IPS DF 4.7 (cell line): ENCODE data around the gene SLC35G6.
A peak's percentile ranks its signal among the peaks of the same experiment; 100 is the strongest.
"Not testable (repeated sequence)": the region's sequence is repeated elsewhere in the genome, so short reads cannot be mapped to it uniquely, and the experiment has no call there.

Source experiments
- DNase-seq: peaks from one replicate; pipeline ENCODE4 v3.0.0-alpha.2; 2013; ENCODE audit warnings: low spot score; ENCODE audit errors: extremely low read depth

Gene SLC35G6

GRCh38 chr17:7481275-7481674 lies at the start of gene SLC35G6:
Gene SLC35G6 (plus strand): TSS chr17:7481446. CDS start chr17:7481517, 71 bp downstream.
- DNase-seq: not testable (repeated sequence)

- no peak for DNase-seq
These were observed 49.0 kb upstream of the SLC35G6 start for GRCh38 chr17:7432296-7432695.

DNA sequence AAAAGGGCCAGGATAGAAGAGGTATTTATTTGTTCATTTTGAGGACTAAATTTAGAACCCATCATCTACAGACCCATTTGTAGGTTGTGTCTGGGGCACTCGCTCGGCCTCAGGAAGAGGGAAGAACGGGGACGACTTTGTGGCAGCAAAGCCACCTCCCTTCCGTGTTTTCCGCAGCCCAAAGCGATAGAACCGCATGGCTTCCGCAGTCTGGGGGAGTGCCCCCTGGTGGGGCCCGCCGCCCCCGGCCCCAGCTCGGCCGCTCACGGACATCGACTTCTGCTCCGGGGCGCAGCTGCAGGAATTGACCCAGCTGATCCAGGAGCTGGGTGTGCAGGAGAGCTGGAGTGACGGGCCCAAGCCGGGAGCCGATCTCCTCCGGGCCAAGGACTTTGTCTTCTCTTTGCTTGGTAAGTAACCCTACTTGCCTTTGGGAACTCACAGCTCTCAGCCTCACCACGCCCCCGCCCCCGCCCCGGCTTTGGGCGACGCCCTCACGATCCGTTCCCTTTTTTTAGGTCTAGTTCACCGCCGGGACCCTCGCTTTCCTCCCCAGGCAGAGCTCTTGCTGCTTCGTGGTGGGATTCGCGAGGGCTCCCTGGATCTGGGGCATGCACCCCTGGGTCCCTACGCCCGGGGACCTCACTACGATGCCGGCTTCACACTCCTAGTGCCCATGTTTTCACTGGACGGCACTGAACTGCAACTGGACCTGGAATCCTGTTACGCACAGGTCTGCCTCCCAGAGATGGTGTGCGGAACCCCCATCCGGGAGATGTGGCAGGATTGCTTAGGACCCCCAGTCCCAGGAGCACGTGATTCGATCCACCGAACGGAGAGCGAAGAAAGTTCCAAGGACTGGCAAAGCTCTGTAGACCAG lies 45.3 kb upstream of the SLC35G6 start:
- DNase-seq: no peak

DNA sequence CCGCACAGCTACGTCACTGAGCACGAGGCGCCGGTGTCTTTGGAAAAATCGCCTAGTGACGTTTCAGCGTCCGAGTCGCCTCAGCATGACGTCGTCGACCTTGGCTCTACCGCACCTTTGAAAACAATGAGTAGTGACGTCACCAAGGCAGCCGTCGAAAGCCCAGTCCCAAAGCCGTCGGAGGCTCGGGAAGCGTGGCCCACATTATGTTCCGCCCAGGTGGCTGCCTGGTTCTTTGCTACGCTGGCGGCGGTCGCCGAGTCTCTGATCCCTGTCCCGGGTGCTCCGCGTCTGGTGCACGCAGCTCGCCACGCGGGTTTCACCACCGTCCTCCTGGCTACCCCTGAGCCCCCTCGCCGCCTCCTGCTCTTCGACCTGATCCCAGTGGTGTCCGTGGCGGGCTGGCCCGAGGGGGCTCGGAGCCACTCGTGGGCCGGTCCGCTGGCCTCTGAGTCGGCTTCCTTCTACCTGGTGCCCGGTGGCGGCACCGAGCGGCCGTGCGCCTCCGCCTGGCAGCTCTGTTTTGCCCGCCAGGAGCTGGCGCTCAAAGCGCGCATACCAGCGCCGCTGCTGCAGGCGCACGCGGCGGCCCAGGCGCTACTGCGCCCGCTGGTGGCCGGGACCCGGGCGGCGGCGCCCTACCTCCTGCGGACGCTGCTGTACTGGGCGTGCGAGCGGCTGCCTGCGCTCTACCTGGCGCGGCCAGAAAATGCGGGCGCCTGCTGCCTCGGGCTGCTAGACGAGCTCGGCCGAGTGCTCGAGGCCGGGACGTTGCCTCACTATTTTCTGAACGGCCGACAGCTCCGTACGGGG lies 44.5 kb upstream of the SLC35G6 start:
- peak; percentile 51 for DNase-seq

- no peak for DNase-seq
These were observed 43.8 kb upstream of the SLC35G6 start for GRCh38 chr17:7437369-7437863.

DNA sequence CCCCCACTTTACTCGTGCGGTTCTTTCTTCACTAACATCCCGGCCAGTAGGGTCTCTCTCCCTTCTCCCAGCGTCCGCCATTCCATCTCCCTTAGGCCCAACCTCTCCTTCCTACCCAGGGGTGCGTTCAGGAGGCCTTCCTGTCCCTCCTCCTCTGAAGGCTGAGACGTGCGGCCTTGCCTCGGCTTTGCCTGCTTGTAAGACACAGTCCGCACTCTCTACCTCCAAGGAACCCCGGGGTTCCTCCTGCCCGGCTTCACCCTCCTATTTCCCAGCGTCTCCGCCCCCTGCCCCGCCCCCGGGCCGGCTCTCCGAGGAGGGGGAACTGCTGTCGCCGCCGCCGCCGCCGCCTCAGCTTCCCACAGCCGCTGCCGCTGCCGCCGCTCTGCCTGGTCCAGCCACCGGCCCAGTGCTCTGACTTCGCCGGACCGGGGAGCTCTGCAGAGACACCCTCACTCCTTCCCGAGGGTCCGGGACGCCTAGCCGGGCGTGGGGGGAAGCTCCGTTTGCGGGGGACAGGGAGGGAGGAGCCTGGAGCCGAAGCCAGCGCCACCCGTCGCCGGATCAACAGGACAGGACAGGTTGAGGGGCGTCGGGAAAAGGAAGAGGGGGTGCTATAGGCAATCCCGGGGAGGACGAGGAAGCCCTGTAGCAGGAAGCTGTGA lies 43.2 kb upstream of the SLC35G6 start:
- no peak for DNase-seq

DNA sequence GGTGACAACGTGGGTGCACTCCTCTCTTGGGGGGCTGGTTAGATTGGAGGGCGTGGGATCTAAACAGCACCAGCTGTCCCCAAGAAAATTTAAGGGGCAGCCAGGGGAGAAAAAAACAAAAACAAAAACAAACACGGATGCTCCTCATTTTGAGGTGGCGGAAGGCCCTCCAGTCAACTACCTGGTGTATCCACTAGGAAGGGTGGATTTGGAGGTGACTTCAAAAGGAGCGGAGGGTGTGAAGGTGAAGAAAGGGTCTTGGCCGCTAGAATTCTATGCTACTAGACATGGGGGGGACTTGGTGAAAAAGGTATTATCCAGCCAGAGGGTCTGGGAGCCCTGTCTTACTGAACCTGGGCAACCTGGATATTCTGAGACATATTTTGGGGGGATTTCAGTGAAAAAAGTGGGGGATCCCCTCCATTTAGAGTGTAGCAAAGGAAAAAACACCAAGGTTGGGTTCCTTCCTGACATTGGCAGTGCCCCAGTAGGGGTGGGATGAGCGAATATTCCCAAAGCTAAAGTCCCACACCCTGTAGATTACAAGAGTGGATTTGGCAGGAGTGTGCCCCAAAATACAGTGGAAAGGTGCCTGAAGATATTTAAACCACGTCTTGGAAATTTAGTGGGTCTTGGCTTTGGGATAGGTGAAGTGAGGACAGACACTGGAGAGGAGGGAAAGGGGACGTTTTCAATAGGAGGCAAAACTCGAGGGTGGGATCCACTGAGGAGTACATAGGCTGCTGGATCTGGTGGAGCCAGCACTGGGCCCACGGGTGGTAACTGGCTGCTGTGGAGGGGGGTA lies 42.4 kb upstream of the SLC35G6 start:
- no peak for DNase-seq

- DNase-seq: no peak
These were observed 41.7 kb upstream of the SLC35G6 start, which contains the start of gene FGF11 for GRCh38 chr17:7439462-7440112. Gene FGF11 (plus strand): TSS chr17:7439512. CDS start chr17:7439621, 109 bp downstream.

DNA sequence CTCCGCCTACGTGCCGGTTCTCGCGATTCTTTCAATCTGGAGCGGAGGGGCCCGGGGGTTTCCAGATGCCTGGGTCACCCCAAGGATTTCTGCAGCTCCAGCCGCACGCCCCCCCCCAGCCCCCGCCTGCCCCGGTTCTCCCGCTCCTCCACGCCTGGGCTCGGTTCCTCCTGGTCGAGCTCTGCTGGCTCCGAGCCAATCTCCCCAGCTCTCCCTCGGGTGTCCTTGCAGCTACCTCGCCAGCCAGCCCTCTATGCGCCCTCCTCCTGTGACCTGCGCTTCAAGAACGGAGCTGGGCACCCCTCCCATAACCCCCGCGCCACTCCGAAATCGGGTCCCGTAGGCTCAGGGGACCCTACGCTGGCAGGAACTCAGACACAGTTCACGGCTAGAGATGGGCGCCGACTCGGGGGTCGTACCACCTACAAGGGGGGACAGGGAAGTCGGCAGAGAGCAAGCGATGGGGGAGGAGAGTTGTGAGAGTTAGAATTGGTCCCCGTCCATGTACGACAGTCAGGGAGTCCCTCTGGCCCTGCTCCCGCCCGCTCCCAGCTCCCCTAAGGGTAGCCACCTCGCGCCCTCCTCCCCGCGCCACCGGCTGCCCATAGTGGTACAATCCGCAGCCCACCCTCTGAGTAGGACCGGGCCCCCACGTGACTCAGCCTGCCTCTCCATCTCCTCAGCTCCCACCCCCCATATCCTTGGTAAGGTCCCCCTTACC lies 41.0 kb upstream of the SLC35G6 start:
- no peak for DNase-seq

GRCh38 chr17:7440834-7441195 lies 40.4 kb upstream of the SLC35G6 start:
- no peak for DNase-seq

DNA sequence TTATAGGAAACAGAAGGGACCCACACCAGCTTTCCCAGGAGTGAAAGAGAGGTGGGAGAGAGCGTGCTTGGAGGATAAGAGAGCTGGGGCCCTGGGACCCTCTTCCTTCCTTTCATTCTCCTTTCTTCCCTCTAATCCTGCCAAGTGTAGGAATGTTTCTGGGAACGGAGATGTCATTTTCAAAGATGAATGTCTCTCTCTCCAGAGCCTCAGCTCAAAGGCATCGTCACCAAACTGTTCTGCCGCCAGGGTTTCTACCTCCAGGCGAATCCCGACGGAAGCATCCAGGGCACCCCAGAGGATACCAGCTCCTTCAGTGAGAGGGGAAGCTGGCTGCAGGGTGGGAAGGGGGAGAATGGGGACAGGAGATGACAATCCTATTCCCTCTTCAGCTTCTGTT lies 40.0 kb upstream of the SLC35G6 start:
- DNase-seq: no peak

DNA sequence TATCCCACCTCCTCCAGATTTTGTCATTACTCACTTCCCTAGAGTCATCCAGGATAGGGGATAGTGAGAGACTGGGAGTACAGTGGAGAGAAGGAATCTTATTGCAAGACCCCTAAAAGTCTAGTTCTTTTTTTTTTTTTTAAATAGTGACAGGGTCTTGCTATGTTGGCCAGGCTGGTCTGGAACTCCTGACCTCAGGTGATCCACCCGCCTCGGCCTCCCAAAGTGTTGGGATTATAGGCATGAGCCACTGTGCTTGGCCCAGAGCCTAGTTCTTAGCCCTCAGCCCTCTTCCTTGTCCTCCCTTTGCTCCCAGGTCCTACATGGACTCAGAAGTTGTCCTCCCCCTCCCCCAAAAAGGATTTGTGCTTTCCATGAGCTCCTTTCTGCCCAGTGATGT lies 39.1 kb upstream of the SLC35G6 start:
- DNase-seq: no peak

- no peak for DNase-seq
These were observed 37.5 kb upstream of the SLC35G6 start for GRCh38 chr17:7443499-7444485.

DNA sequence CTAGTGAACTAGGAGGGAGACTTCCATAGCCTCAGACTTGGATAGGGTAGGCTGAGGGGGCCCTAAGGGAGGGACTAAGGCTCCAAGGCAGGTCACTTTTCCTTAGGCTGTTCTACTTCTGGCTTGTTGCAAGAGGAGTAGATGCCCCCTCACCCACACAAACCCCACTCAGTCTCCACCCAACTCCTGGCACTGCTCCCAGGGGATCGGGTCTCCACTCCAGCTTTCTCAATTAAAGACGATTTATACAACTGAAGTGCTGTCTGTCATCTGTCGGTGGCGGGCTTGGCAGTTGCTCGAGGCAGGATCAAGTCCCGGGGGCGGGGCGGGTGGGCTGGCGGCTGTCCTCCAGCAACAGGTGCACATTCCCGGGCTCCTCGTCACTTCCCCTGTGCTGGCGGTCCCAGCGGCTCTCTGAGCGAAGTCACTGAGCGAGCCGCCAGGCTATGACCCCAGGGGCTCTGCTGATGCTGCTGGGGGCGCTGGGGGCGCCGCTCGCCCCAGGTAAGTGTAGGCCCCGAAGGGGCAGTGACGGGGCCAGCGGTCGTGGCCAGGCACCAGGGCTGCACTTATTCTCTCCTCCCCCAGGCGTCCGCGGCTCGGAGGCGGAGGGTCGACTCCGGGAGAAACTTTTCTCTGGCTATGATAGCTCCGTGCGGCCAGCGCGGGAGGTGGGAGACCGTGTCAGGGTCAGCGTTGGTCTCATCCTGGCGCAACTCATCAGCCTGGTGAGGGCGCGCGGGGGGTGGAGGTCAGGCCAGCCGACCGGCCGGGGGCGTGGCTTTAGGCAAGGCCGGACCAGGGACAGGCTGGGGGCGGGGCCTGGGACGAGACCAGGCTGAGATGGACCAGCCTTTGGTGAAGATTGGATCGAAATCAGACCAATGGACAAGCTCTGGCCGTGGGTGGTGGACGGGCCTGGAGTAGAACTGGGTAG lies 36.3 kb upstream of the SLC35G6 start, which contains the start of gene CHRNB1:
CHRNB1 (plus strand) TSS at position 380 of the 937 bp plus-strand sequence; CDS start at position 447, 67 bp downstream.
- DNase-seq: no peak

- peak; percentile 64 for DNase-seq
These were observed 35.7 kb upstream of the SLC35G6 start for GRCh38 chr17:7445619-7445968.

GRCh38 chr17:7448461-7448860 lies 32.8 kb upstream of the SLC35G6 start:
- no peak for DNase-seq

DNA sequence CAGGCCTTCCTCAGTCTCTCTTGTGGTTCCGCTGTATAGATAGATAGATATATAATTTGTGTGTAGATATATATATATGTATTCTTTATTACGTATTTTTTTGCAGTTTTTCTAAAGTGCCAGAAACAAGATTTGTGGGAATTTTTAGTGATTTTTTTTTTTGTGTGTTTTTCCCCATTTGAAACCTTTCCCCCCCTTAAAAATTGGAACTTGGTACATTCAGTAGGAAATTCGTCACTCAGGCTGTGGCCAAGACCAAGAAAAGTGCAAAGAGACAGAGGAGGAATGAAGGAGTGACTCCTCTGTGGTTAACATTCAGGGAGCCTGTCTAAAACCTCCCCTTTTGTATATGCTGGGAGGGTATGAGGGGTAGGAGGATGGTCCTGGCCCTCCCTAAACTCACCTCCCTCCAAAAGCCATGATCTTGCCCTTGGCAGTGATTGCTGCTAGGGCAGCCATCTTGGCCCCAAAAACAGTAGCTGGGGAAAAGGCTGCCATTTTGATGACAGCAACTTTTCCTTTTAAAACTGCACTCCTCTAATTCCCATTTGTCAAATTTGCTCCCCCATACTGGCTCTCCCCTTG lies 21.2 kb upstream of the SLC35G6 start:
- DNase-seq: no peak
